ENCODE data around the gene PODXL2.

Gene PODXL2

DNA sequence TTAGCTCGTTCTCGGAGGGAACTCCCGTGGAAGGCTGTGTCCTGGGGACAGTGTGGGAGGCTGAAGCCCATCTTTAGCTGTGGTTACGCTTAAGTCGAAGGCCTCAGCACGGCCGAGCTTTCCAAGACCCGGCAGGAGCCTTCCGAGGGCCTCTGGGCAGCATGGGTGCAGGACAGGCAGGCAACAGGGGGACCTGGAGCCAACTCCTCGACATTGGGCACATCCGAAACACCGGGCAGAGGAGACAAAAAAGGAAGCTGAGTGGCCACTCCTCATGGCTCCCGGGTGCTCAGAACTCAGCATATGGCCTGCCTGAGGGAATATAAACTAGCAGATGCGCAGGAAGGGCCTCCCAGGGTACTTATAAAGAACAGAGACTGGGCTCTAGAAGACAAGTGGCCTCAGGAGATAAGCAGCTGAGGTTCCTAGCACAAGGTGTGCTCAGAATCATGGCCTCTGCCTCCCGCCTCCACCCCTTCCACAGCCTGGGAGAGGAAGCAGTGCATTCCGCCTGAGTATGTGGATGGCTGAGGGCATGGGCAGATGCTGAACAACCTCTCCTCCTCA is 77.9 kb downstream of the PODXL2 start:
- no peak for DNase-seq (ENCODE audit: low read depth in 2 of 3, low spot score in 2 of 3)

GRCh38 chr3:127707851-127708411 is 78.9 kb downstream of the PODXL2 start:
- no peak for DNase-seq (ENCODE audit: low read depth in 2 of 3, low spot score in 2 of 3)

DNA sequence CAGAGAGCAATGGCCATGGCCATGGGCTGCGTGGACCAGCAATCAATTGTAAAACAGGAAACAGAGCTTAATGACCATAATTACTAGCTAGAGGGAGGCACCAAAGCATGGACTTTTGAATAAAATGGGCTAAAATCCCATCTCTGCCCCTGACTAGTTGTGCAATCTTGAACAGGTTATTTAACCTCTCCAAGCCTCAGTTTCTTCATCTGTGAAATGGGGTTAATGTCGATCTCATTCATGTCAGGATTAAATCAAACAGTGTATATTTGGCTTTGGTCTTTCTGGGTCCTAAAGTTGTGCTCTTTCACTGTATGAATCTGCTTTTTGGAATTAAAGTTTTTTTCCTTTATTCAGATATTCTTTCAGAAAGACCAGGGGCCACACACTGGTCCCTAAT is 79.9 kb downstream of the PODXL2 start:
- no peak for DNase-seq (ENCODE audit: low read depth in 2 of 3, low spot score in 2 of 3)

- DNase-seq (ENCODE audit: low read depth in 2 of 3, low spot score in 2 of 3): no peak
Observed at GRCh38 chr3:127709320-127710060, 80.5 kb downstream of the PODXL2 start.

- DNase-seq (ENCODE audit: low read depth in 2 of 3, low spot score in 2 of 3): no peak
Observed at GRCh38 chr3:127710155-127710941, 81.4 kb downstream of the PODXL2 start.

GRCh38 chr3:127711021-127711695 is 82.2 kb downstream of the PODXL2 start:
- no peak for DNase-seq (ENCODE audit: low read depth in 2 of 3, low spot score in 2 of 3)

DNA sequence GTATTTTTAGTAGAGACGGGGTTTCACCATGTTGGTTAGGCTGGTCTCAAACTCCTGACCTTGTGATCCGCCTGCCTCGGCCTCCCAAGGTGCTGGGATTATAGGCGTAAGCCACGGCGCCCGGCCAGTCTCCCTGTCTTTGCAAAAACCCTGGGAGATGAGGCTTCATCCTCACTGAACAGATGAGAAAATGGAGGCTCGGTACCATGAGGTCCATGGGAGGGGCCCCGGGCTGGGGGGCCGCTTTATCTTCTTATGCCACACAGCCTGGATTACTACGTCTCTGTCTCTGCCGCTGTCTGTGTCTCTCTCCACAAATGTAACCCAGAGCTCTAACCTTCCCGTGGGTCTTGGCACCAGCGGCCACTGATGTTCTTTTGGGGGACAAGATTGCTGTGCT is 82.9 kb downstream of the PODXL2 start:
- DNase-seq (ENCODE audit: low read depth in 2 of 3, low spot score in 2 of 3): no peak

GRCh38 chr3:127712461-127712860 is 83.5 kb downstream of the PODXL2 start:
- DNase-seq (ENCODE audit: low read depth in 2 of 3, low spot score in 2 of 3): no peak

GRCh38 chr3:127712881-127713771 is 84.1 kb downstream of the PODXL2 start:
- DNase-seq (ENCODE audit: low read depth in 2 of 3, low spot score in 2 of 3): no peak

GRCh38 chr3:127714125-127714571 is 85.2 kb downstream of the PODXL2 start:
- no peak for DNase-seq (ENCODE audit: low read depth in 2 of 3, low spot score in 2 of 3)

DNA sequence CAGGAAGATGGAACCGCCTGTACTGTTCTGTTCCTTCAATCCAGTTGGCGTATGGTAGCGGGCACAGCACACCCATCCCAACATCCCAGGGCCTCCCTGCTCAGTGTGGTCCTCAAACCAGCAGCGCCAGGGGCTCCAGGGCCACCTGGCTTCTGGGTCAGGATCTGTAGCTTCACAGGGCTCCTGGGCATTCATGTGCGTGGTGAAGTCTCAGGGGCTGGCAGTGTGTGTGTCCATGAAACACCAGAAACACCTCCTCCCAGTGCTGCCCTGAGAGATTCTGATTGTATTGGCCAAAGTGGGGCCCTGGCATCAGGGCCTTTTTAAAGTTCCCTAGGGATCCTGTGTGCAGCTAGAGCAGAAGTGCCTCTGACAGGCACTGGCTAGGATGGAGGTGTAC is 85.9 kb downstream of the PODXL2 start:
- DNase-seq (ENCODE audit: low read depth in 2 of 3, low spot score in 2 of 3): no peak

DNA sequence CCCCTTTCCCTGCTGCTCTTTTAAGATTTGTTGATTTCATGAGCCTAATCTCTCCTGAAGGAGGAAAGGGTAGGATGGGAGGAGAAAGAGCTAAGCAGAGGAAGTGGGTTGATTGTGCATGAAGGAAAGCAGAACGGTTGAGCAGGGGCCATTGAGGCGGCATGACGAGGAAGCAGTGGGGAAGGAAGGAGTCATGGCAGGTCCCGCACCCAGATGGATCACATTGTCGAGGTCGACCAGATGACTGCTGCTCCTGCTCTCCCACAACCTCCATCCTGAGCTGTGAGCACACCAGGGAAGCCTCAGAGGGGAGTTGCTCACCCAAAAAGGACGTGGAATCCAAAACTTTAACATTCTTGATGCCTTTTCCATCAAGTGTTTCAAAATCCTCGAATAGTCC is 86.5 kb downstream of the PODXL2 start:
- no peak for DNase-seq (ENCODE audit: low read depth in 2 of 3, low spot score in 2 of 3)

- DNase-seq (ENCODE audit: low read depth in 2 of 3, low spot score in 2 of 3): no peak
Observed at GRCh38 chr3:127716384-127716783, 87.4 kb downstream of the PODXL2 start.

DNA sequence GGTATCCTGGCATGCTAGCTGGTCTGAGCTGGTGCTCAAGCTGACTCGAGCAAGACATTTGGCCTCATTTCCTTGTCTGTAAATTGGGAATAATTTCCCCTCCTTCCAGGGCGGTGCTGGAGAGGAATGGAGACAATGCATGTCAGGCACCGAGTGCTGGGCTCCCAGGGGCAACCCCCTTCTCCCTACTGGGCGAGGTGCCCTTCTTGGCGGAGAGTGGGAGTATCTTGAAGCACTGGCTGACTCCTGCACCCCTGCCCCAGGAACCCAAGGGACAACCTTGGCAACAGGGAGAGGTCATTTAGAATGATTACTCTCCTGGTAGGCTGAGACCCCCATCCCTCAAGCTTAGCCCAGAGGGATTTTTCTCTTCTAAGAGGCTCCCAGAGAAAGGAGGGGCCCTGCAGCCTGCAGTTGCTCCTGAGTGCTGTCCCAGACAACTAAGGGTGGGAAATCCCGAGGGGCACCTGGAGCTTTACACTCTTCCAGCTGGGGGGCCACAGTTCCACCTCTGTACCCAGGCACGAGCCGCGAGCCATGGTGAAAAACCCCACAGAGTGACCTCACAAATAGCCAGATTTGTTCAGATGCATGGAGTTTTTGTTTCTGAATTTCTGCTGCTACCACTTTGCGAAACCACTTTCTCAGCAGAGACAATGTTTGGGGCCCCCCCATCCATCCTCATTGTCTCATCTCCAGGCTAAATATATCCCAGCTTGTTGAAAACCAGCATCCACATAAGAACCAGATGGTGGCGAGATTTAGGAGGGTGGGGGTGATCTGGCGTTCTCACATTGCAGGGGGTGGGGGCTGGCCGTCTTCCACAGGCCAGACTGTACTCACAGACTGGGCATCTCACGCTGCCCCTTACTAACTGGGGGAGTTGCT is 88.6 kb downstream of the PODXL2 start:
- DNase-seq (ENCODE audit: low read depth in 2 of 3, low spot score in 2 of 3): no peak

DNA sequence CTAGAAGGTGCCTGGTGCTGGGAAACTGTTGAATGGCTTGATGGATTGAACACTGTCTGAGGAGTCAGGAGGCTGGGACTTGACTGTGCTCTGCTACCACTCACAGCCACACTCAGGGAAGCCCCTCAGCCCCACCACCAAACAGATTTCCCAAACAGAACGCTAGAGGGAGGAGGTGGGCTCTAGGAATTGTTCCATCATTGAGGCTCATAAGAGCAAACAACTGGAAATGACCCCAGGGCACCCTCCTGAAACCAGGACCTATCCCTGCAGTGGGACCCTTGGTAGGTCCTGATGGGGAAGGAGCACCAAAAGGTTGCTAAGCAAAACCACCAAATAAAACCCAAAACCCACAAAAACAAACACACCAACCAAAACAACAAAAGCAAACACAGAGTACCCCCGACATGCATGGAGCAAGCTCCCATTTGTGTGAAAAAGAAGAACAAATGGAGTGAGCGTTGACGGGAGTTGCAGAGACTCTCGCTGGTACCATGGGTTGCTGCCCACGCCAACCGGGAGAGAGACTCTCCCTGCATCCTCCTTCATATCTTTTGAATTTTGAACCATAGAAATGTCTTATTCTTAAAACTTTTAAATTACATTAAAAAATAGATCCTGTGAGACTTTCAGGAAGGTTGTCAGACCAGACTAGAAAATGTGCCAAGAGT is 89.4 kb downstream of the PODXL2 start:
- DNase-seq (ENCODE audit: low read depth in 2 of 3, low spot score in 2 of 3): no peak

DNA sequence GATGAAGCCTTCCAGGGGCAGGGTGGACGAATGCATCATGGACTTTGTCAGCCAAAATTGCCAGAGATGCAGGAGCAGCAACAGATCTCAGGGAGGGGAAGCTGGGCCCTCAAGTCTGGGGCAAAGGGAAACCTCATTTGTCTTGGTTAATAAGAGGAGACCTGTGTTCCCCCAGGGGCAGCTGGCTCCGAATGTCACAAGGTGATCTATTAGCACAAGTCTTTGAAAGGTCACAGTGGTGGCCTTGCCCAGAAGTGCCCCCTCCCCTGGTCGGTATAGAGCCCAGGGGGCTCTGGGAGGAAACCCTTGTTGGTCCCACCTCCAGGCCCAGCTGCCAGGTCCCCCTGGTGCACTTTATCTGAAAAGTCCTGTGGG is 89.9 kb downstream of the PODXL2 start:
- no peak for DNase-seq (ENCODE audit: low read depth in 2 of 3, low spot score in 2 of 3)

- DNase-seq (ENCODE audit: low read depth in 2 of 3, low spot score in 2 of 3): no peak
Observed at GRCh38 chr3:127719369-127719768, 90.4 kb downstream of the PODXL2 start.

DNA sequence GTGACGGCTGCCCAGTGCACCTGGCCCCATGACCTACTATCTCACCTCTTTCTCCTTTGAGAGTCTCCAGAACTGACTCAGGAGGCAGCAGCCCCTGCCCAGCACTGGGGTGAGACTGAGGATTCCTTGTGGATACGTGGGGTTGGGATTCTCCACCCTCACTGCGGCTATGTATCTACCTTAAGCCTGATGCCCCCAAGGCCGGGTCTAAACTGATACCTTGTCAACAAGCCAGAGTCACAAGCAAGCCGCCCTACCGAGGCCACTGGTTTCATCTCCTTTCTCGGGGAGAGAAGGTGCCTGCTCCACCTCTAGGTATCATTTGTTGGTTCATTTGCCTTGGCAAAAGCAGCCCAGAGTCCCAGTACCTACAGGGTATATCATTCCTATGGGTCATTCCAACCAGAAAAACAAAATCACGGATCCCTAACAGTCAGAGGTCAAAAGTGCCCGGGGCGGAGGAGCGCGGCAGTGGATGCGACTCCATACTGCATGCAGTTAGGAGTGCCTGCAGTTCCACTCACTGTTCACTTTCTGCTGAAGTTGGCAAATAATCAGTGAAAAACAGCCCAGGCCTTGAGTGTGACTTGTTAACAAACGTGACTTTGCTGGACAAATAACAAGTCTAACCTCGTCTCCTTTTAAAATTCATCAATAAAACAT is 91.3 kb downstream of the PODXL2 start:
- no peak for DNase-seq (ENCODE audit: low read depth in 2 of 3, low spot score in 2 of 3)
